H9 (cell line): Measurements from ENCODE around the gene JAGN1. TPM values are rescaled to one million over a fixed set of nuclear protein-coding genes. Genes with fewer than 3 reads are reported as not detected.

Source experiments
- DNase-seq: peaks from one replicate; pipeline ENCODE4 v3.0.0-alpha.2; 2017
- H2AFZ ChIP-seq: one replicate; pipeline ENCODE4 v1.6.1; 2013; ENCODE audit warnings: mild to moderate bottlenecking, low read length, control low read depth, moderate library complexity
- H2AK5ac ChIP-seq: 2 replicates; pipeline ENCODE4 v1.6.1; 2013; ENCODE audit warnings: low read length, control low read depth, mixed read lengths; ENCODE audit not compliant: insufficient read length
- H2BK120ac ChIP-seq: one replicate; pipeline ENCODE4 v1.6.1; 2013; ENCODE audit warnings: low read depth, mild to moderate bottlenecking, low read length, control low read depth, inconsistent platforms; ENCODE audit not compliant: poor library complexity, severe bottlenecking
- H2BK12ac ChIP-seq: 2 replicates; pipeline ENCODE4 v1.6.1; 2013; ENCODE audit warnings: low read length, control low read depth, mixed read lengths, low read depth; ENCODE audit not compliant: insufficient read length
- H2BK15ac ChIP-seq: 2 replicates; pipeline ENCODE4 v1.6.1; 2013; ENCODE audit warnings: low read depth, low read length, control low read depth
- H2BK20ac ChIP-seq: one replicate; pipeline ENCODE4 v1.6.1; 2013; ENCODE audit warnings: low read depth, mild to moderate bottlenecking, low read length, control low read depth, inconsistent platforms; ENCODE audit not compliant: poor library complexity, severe bottlenecking
- H2BK5ac ChIP-seq: 2 replicates; pipeline ENCODE4 v1.6.1; 2013; ENCODE audit warnings: low read length, control low read depth, mixed read lengths; ENCODE audit not compliant: insufficient read length
- H3K14ac ChIP-seq: 2 replicates; pipeline ENCODE4 v1.6.1; 2013; ENCODE audit warnings: low read length, control low read depth; ENCODE audit not compliant: insufficient read depth
- H3K18ac ChIP-seq: 2 replicates; pipeline ENCODE4 v1.6.1; 2013; ENCODE audit warnings: low read depth, mild to moderate bottlenecking, mixed read lengths, low read length, control low read depth; ENCODE audit not compliant: insufficient read length
- H3K23ac ChIP-seq: 2 replicates; pipeline ENCODE4 v1.6.1; 2013; ENCODE audit warnings: low read length, control low read depth, mixed read lengths, low read depth; ENCODE audit not compliant: insufficient read length
- H3K23me2 ChIP-seq: 2 replicates; pipeline ENCODE4 v1.6.1; 2013; ENCODE audit warnings: low read depth, mild to moderate bottlenecking, mixed read lengths, low read length, control low read depth; ENCODE audit not compliant: insufficient read length, poor library complexity, severe bottlenecking
- H3K27ac ChIP-seq: 2 replicates; pipeline ENCODE4 v1.5.1; 2013; ENCODE audit warnings: low read length, control low read depth, mixed read lengths, low read depth; ENCODE audit not compliant: insufficient read length
- H3K27me3 ChIP-seq: 2 replicates; pipeline ENCODE4 v1.6.1; 2013; ENCODE audit warnings: low read length, control low read depth, inconsistent platforms; ENCODE audit not compliant: insufficient read depth
- H3K4ac ChIP-seq: 2 replicates; pipeline ENCODE4 v1.6.1; 2013; ENCODE audit warnings: low read depth, mild to moderate bottlenecking, control low read depth, inconsistent platforms, low read length, moderate library complexity
- H3K4me1 ChIP-seq: 2 replicates; pipeline ENCODE4 v1.6.1; 2013; ENCODE audit warnings: low read length, control low read depth, inconsistent platforms; ENCODE audit not compliant: insufficient read depth
- H3K4me2 ChIP-seq: 2 replicates; pipeline ENCODE4 v1.6.1; 2013; ENCODE audit warnings: low read length, control low read depth, mixed read lengths; ENCODE audit not compliant: insufficient read length, insufficient read depth
- H3K56ac ChIP-seq: 2 replicates; pipeline ENCODE4 v1.6.1; 2013; ENCODE audit warnings: low read depth, mild to moderate bottlenecking, mixed read lengths, low read length, control low read depth; ENCODE audit not compliant: insufficient read length
- H3K79me1 ChIP-seq: 2 replicates; pipeline ENCODE4 v1.6.1; 2013; ENCODE audit warnings: low read depth, mild to moderate bottlenecking, moderate library complexity, low read length, control low read depth, inconsistent platforms; ENCODE audit not compliant: insufficient read depth, poor library complexity, severe bottlenecking
- H3K79me2 ChIP-seq: 2 replicates; pipeline ENCODE4 v1.6.1; 2013; ENCODE audit warnings: low read length, control low read depth, inconsistent platforms; ENCODE audit not compliant: insufficient read depth
- H3K9ac ChIP-seq: 2 replicates; pipeline ENCODE4 v1.6.1; 2013; ENCODE audit warnings: low read length, control low read depth, mixed read lengths; ENCODE audit not compliant: insufficient read length; ENCODE audit errors: extremely low read depth
- H3K9me3 ChIP-seq: one replicate; pipeline ENCODE4 v1.6.1; 2013; ENCODE audit warnings: low read depth, low read length, inconsistent platforms; ENCODE audit not compliant: control insufficient read depth
- H3T11ph ChIP-seq: one replicate; pipeline ENCODE4 v1.6.1; 2013; ENCODE audit warnings: mild to moderate bottlenecking, low read length, control low read depth, inconsistent platforms
- H4K20me1 ChIP-seq: one replicate; pipeline ENCODE4 v1.6.1; 2013; ENCODE audit not compliant: control insufficient read depth, insufficient read length, insufficient read depth
- H4K5ac ChIP-seq: 2 replicates; pipeline ENCODE4 v1.6.1; 2013; ENCODE audit warnings: low read depth, mild to moderate bottlenecking, mixed read lengths, low read length, control low read depth; ENCODE audit not compliant: insufficient read length
- H4K8ac ChIP-seq: replicated peaks from 2 replicates; pipeline ENCODE4 v1.6.1; 2013; ENCODE audit warnings: low read length, control low read depth, mixed read lengths, low read depth; ENCODE audit not compliant: insufficient read length
- H4K91ac ChIP-seq: 2 replicates; pipeline ENCODE4 v1.6.1; 2013; ENCODE audit warnings: low read depth, mild to moderate bottlenecking, moderate library complexity, mixed read lengths, low read length, control low read depth; ENCODE audit not compliant: insufficient read length
- H3K27ac Mint-ChIP-seq, 3 experiments: 2 replicates in 2 of 3; 3 replicates in 1 of 3; pipeline ENCODE4 v1.8.0; 2020 to 2021; ENCODE audit warnings: mixed read lengths in 3 of 3, mild to moderate bottlenecking in 1 of 3, moderate library complexity in 1 of 3
- H3K27me3 Mint-ChIP-seq: 2 replicates; pipeline ENCODE4 v1.8.0; 2021; ENCODE audit warnings: low read depth, mild to moderate bottlenecking, moderate library complexity, mixed read lengths
- H3K36me3 Mint-ChIP-seq, 3 experiments: 2 replicates in 2 of 3; 3 replicates in 1 of 3; pipeline ENCODE4 v1.8.0; 2020 to 2021; ENCODE audit warnings: low read depth in 3 of 3, mixed read lengths in 3 of 3; ENCODE audit not compliant: insufficient read depth in 1 of 3
- H3K4me1 Mint-ChIP-seq, 2 experiments: 2 replicates each; pipeline ENCODE4 v1.8.0; 2020; ENCODE audit warnings: mixed read lengths in 2 of 2
- H3K4me3 Mint-ChIP-seq, 2 experiments: 2 replicates in 1 of 2; 3 replicates in 1 of 2; pipeline ENCODE4 v1.8.0; 2020 to 2021; ENCODE audit warnings: mild to moderate bottlenecking in 2 of 2, mixed read lengths in 2 of 2, moderate library complexity in 1 of 2
- H3K9me3 Mint-ChIP-seq, 2 experiments: 2 replicates in 1 of 2; 3 replicates in 1 of 2; pipeline ENCODE4 v1.8.0; 2020; ENCODE audit warnings: mild to moderate bottlenecking in 2 of 2, mixed read lengths in 2 of 2, moderate library complexity in 1 of 2
- CTCF ChIP-seq: fragments of 200-600 bp; sonication (generic); conservative IDR thresholded peaks from 3 replicates; pipeline ENCODE4 v1.8.0; 2021; ENCODE audit warnings: antibody characterized with exemption, mild to moderate bottlenecking
- WGBS: extraction: QIAGEN DNeasy Blood & Tissue Kit; methylation state at CpG from one replicate; pipeline ENCODE4 v1.1.7; 2013; ENCODE audit warnings: missing lambda C conversion rate, low lambda C conversion rate, mixed read lengths; ENCODE audit not compliant: insufficient read length; ENCODE audit errors: extremely low coverage; 5-methylcytosine and 5-hydroxymethylcytosine counted together
- total RNA-seq: library from RNA; stranded (reverse); gene quantifications from 2 replicates; pipeline ENCODE4 v1.2.1, GENCODE V29; 2021

Gene JAGN1
- total RNA-seq, 1 experiment from 2014 or later = 33.5 TPM

GRCh38 chr3:9855594-9855993 lies 34.8 kb upstream of the JAGN1 start:
- Histone ChIP-seq H3K56ac (no peak overlapping the region), H2BK15ac (no peak overlapping the region), H4K8ac (no peak overlapping the region), H3K9me3 (no peaks in the 10 kb centered on the region), H3K79me1 (no peaks in the 10 kb centered on the region), H3K79me2 (no peaks in the 10 kb centered on the region), H3K4me2 (no peak overlapping the region), H3K23me2 (no peaks in the 10 kb centered on the region), H3K27me3 (no peaks in the 10 kb centered on the region; the same call in 1 of the 2 replicates), H3K14ac (no peak overlapping the region), H2AK5ac (no peak overlapping the region), H4K91ac (no peak overlapping the region), H2BK20ac (no peak overlapping the region), H3K27ac (no peak overlapping the region), H2BK5ac (no peak overlapping the region), H3K9ac (no peak overlapping the region), H3T11ph (no peak overlapping the region), H2AFZ (no peak overlapping the region), H2BK120ac (no peak overlapping the region), H3K18ac (no peak overlapping the region), H3K23ac (no peak overlapping the region), H3K4me1 (no peaks in the 10 kb centered on the region), H2BK12ac (no peak overlapping the region), H4K5ac (no peak overlapping the region), H3K4ac (no peak overlapping the region), H4K20me1 (no peaks in the 10 kb centered on the region)
- WGBS = no CpG with 5 or more reads among the region's 3 CpGs
- no peak overlapping the region for H3K4me3 Mint-ChIP-seq
- TF ChIP-seq CTCF = no peak
- no peak for DNase-seq
- no peaks in the 10 kb centered on the region for H3K36me3 Mint-ChIP-seq
- H3K4me1 Mint-ChIP-seq = peaks cover 24 to 34% of the 10 kb centered on the region in 2 experiments
- no peaks in the 10 kb centered on the region for H3K9me3 Mint-ChIP-seq
- H3K27ac Mint-ChIP-seq = no peak overlapping the region
- peaks cover 14% of the 10 kb centered on the region for H3K27me3 Mint-ChIP-seq
